Esophagus squamous epithelium (tissue), 5 donors: ENCODE measurements around the gene CACNB2. TPM values are rescaled to one million over a fixed set of nuclear protein-coding genes. Genes with fewer than 3 reads are reported as not detected.

ENCODE experiments used
- DNase-seq: peaks from one replicate; lab custom pipeline; 2025; lab: John Stamatoyannopoulos, UW
- H3K27ac ChIP-seq, 4 donors: fragments of 200-600 bp; sonication (generic); one replicate each; pipeline ENCODE4 v1.5.1; 2016 to 2019; ENCODE audit warnings: mild to moderate bottlenecking in 1 of 4
- H3K27me3 ChIP-seq, 4 donors: fragments of 200-600 bp; sonication (generic); 1 replicate in 3 of 4; 2 replicates in 1 of 4; pipeline versions ENCODE4 v1.5.1 to v1.6.0; 2017 to 2021; ENCODE audit warnings: antibody characterized with exemption in 1 of 4
- H3K36me3 ChIP-seq, 3 donors: fragments of 200-600 bp; sonication (generic); one replicate each; pipeline ENCODE4 v1.5.1; 2016 to 2019
- H3K4me1 ChIP-seq, 3 donors: fragments of 200-600 bp; sonication (generic); one replicate each; pipeline ENCODE4 v1.5.1; 2017 to 2019
- H3K4me3 ChIP-seq, 4 donors: fragments of 200-600 bp; sonication (generic); 1 replicate in 3 of 4; 2 replicates in 1 of 4; pipeline ENCODE4 v1.5.1; 2016 to 2019; ENCODE audit warnings: mild to moderate bottlenecking in 2 of 4, moderate library complexity in 1 of 4
- H3K9me3 ChIP-seq, 3 donors: fragments of 200-600 bp; sonication (generic); one replicate each; pipeline ENCODE4 v1.5.1; 2016 to 2019
- CTCF ChIP-seq, 6 experiments: fragments of 450-650 bp in 4 of 6; fragments of 200-600 bp in 2 of 6; sonication (generic) in 2 of 6; IDR thresholded peaks; one replicate each; pipeline ENCODE4 v1.5.1; 2016 to 2019; ENCODE audit warnings: antibody characterized with exemption in 6 of 6, mild to moderate bottlenecking in 4 of 6, moderate library complexity in 4 of 6
- POLR2A ChIP-seq, 4 donors: fragments of 450-650 bp; IDR thresholded peaks; one replicate each; pipeline ENCODE4 v1.6.1; 2017; ENCODE audit warnings: antibody characterized with exemption in 4 of 4, mild to moderate bottlenecking in 4 of 4, moderate library complexity in 3 of 4
- WGBS, 2 donors: methylation state at CpG; one replicate each; pipeline ENCODE4 v1.1.5; 2018; 5-methylcytosine and 5-hydroxymethylcytosine counted together
- intact Hi-C: fragments of 100-400 bp; cut with DNase I; formaldehyde crosslinking; loops from one replicate; pipeline ENCODE4 v1.15.0; 2022
- total RNA-seq, 4 donors: library from RNA; depleted of rRNA; stranded (reverse); fragments of >200 nt; gene quantifications; one replicate each; pipeline ENCODE4 v1.1.0, GENCODE V29; 2016
- donor health status: DM: yes; HTN: yes; CAD: no.

CACNB2 gene
- total RNA-seq, 4 donors from 2014 or later = 0.91 to 37.0 (median 5.7) TPM

GRCh38 chr10:18298256-18298655 lies 158.0 kb downstream of the CACNB2 start:
- no peak for DNase-seq
- intact Hi-C loops = no loop called here

GRCh38 chr10:18303851-18304801 lies 163.9 kb downstream of the CACNB2 start:
- H3K4me1 ChIP-seq = no peaks in the 10 kb centered on the region
- TF ChIP-seq POLR2A (IDR thresholded peaks at IDR 0.05) = no peak
- no peak for TF ChIP-seq CTCF (IDR thresholded peaks at IDR 0.05)
- H3K27ac ChIP-seq = no peak overlapping the region
- no peak for DNase-seq
- no peaks in the 10 kb centered on the region for H3K9me3 ChIP-seq
- no peaks in the 10 kb centered on the region for H3K27me3 ChIP-seq
- no peaks in the 10 kb centered on the region for H3K36me3 ChIP-seq
- no peak overlapping the region for H3K4me3 ChIP-seq
- 59 to 61% methylated on average over 12 of the region's 12 CpGs for WGBS, 2 donors
- intact Hi-C loops = no loop called here

More at GRCh38 chr10:18298256-18298655, 158.0 kb downstream of the CACNB2 start:
- Histone ChIP-seq H3K4me3 (no peak overlapping the region), H3K36me3 (no peaks in the 10 kb centered on the region), H3K4me1 (no peaks in the 10 kb centered on the region), H3K27me3 (no peaks in the 10 kb centered on the region), H3K9me3 (no peaks in the 10 kb centered on the region), H3K27ac (no peak overlapping the region)
- 80 to 93% methylated on average over 9 of the region's 9 CpGs for WGBS, 2 donors
- no peak for TF ChIP-seq CTCF (IDR thresholded peaks at IDR 0.05)
- no peak for TF ChIP-seq POLR2A (IDR thresholded peaks at IDR 0.05)

GRCh38 chr10:18306031-18306430 lies 165.8 kb downstream of the CACNB2 start:
- no peaks in the 10 kb centered on the region for H3K27me3 ChIP-seq
- DNase-seq = no peak
- no peaks in the 10 kb centered on the region for H3K36me3 ChIP-seq
- H3K4me3 ChIP-seq = no peak overlapping the region
- intact Hi-C loops = no loop called here
- 62 to 75% methylated on average over 3 of the region's 3 CpGs for WGBS, 2 donors
- no peaks in the 10 kb centered on the region for H3K4me1 ChIP-seq
- H3K9me3 ChIP-seq = no peaks in the 10 kb centered on the region
- TF ChIP-seq POLR2A (IDR thresholded peaks at IDR 0.05) (no peak), CTCF (IDR thresholded peaks at IDR 0.05) (no peak)
- H3K27ac ChIP-seq = no peak overlapping the region

GRCh38 chr10:18308600-18308999 lies 168.4 kb downstream of the CACNB2 start:
- Histone ChIP-seq H3K4me1 (no peaks in the 10 kb centered on the region), H3K9me3 (no peaks in the 10 kb centered on the region), H3K36me3 (no peaks in the 10 kb centered on the region), H3K27ac (no peak overlapping the region), H3K27me3 (no peaks in the 10 kb centered on the region), H3K4me3 (no peak overlapping the region)
- 30 to 33% methylated on average over 2 to 3 of the region's 3 CpGs for WGBS, 2 donors
- no peak for DNase-seq
- no peak for TF ChIP-seq CTCF (IDR thresholded peaks at IDR 0.05)
- TF ChIP-seq POLR2A (IDR thresholded peaks at IDR 0.05) = no peak
- intact Hi-C loops = no loop called here

- Histone ChIP-seq H3K4me1 (no peaks in the 10 kb centered on the region), H3K27ac (no peak overlapping the region), H3K36me3 (no peaks in the 10 kb centered on the region), H3K9me3 (no peaks in the 10 kb centered on the region), H3K4me3 (no peak overlapping the region), H3K27me3 (no peaks in the 10 kb centered on the region)
- intact Hi-C loops = no loop called here
- no peak for TF ChIP-seq CTCF (IDR thresholded peaks at IDR 0.05)
- no peak for TF ChIP-seq POLR2A (IDR thresholded peaks at IDR 0.05)
- DNase-seq = no peak
- 66 to 68% methylated on average over 2 of the region's 2 CpGs for WGBS, 2 donors
Measured at GRCh38 chr10:18310761-18311160, 170.5 kb downstream of the CACNB2 start.
